ENCODE data around the gene SMPDL3B.

SMPDL3B gene

DNA sequence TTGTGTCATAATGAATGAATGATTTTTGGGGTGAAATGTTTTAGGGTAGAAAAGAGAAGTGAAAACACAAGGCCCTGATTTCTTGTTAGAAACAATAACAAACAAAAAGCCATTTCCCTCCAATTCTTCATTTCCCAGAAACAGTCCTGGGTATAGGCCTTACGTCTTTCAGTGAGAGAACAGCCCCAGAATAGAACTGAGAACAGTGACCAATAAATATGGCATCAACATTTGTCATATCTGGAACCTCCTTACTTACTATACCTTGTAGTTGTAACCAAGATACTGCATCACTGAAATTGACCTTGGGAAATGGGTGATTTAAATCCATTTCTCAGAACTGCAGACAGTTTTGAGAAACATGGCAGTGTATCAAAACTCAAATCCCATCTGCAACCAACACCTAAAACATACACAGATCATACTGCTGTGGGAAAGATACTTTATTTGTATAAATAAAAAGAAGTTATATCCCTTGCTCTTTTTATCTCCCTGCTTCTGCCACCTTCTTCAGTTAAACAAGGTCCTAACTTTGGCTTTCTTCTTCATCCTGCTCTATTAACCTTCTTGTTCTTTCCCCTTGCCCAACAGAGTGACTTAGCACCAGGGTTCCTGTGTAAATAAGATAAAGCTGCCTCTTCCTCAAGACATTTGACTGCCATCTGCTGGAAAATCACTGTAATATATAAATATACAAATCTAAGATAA lies 44.5 kb downstream of the SMPDL3B start:
- TF ChIP-seq, protein P1, sequence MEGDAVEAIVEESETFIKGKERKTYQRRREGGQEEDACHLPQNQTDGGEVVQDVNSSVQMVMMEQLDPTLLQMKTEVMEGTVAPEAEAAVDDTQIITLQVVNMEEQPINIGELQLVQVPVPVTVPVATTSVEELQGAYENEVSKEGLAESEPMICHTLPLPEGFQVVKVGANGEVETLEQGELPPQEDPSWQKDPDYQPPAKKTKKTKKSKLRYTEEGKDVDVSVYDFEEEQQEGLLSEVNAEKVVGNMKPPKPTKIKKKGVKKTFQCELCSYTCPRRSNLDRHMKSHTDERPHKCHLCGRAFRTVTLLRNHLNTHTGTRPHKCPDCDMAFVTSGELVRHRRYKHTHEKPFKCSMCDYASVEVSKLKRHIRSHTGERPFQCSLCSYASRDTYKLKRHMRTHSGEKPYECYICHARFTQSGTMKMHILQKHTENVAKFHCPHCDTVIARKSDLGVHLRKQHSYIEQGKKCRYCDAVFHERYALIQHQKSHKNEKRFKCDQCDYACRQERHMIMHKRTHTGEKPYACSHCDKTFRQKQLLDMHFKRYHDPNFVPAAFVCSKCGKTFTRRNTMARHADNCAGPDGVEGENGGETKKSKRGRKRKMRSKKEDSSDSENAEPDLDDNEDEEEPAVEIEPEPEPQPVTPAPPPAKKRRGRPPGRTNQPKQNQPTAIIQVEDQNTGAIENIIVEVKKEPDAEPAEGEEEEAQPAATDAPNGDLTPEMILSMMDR (IDR thresholded peaks at IDR 0.05; ENCODE audit: low read depth, low read length, missing control alignments), result peak; percentile 40
- H3K4me3 ChIP-seq (ENCODE audit: low read depth, low read length), result no peak overlapping the region
- no peak for DNase-seq (ENCODE audit: low read depth)

DNA sequence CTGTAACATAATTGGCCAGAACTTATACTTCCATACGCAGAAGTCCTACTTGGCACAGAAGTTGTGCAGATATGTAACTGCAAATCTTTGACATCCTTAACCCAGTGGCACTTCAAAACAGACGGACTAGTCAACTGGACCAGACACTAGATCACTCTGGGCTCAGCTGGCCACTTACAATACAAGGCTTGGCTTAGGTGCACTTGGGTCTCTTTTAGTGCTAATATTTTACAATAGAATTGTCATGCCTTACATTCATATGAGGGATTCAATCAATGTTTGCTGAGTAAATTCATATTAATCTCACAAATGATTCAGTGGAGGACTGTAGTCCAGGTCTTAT lies 45.0 kb downstream of the SMPDL3B start:
- no peak overlapping the region for H3K4me3 ChIP-seq (ENCODE audit: low read depth, low read length)
- no peak for DNase-seq (ENCODE audit: low read depth)
- TF ChIP-seq, protein P1 (IDR thresholded peaks at IDR 0.05; ENCODE audit: low read depth, low read length, missing control alignments), result no peak

DNA sequence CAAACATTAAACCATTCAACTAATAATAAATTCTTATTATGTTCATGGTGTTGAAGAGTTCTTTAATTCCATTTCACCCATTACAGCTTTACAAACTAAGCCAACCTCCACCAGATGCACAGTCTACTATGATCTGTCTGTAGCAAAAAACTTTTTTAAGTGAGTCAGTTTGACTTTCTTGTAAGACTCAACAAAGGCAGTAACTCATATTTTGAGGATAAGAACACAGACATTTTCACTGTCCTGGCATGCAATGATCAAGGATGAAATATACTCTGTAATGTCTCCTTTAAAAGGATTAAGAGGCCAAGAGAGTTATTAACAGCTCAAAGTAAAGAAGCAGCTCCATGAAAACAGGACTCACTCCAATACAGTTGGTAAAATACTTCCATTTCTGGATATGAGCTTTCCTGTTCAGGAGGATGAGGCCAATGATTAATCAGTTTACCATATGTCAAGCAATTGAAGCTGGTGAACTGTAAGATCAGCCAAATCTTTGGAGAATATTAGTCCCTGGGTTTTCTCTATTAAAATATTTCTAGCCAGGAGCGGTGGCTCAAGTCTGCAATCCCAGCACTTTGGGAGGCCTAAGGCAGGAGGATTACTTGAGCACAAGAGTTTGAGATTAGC lies 45.5 kb downstream of the SMPDL3B start:
- no peak overlapping the region for H3K4me3 ChIP-seq (ENCODE audit: low read depth, low read length)
- no peak for DNase-seq (ENCODE audit: low read depth)
- TF ChIP-seq, protein P1 (IDR thresholded peaks at IDR 0.05; ENCODE audit: low read depth, low read length, missing control alignments), result no peak

DNA sequence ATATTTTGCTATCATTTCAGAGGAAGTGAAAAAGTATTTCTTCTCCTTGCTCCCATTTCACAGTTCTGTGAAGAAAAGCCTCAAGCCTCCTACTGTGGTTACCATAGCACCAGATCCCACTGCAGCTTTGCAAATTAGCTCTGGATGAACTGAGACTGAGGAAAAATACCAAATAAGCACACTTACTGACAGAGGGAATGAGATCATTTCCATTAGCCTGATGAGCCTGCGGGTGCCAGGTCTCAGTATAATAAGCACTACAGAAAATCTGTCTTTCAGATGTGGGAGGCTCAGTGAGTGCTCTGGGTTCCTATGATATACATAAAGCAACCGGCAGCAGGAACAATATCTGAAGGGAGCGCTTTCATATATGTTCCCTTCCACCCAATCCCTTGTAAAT lies 46.3 kb downstream of the SMPDL3B start:
- no peak for DNase-seq (ENCODE audit: low read depth)
- TF ChIP-seq, protein P1 (IDR thresholded peaks at IDR 0.05; ENCODE audit: low read depth, low read length, missing control alignments), result no peak
- no peak overlapping the region for H3K4me3 ChIP-seq (ENCODE audit: low read depth, low read length)

DNA sequence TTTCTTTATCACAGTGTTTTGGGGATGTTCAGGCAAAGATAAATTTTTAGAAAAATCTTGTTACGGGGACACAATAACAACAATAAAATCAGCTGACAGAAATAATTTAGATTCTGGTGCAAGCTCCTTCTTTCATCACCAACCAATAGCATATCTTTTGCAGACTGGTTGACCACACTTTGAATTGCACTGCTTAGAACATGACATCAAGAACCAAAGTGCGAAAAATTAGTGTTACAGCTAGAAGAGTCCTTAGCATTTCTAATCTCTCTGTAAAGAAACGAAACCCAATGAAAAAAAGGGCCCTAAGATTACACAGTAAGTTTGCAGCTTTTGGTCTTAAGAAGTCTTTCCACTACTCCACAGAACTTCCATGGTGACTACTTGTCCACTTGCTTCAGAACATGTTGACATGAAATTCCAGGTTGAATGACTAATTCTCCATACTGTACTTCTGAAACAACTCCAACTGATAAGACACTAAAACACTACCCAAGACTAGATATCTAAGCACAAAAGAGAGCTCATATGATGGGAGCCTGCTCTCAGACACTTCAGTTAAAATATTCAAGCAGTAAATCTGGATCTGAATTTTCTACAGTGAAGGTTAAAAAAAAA lies 56.2 kb downstream of the SMPDL3B start:
- no peak for DNase-seq (ENCODE audit: low read depth)
- TF ChIP-seq, protein P1 (IDR thresholded peaks at IDR 0.05; ENCODE audit: low read depth, low read length, missing control alignments), result no peak
- no peak overlapping the region for H3K4me3 ChIP-seq (ENCODE audit: low read depth, low read length)

DNA sequence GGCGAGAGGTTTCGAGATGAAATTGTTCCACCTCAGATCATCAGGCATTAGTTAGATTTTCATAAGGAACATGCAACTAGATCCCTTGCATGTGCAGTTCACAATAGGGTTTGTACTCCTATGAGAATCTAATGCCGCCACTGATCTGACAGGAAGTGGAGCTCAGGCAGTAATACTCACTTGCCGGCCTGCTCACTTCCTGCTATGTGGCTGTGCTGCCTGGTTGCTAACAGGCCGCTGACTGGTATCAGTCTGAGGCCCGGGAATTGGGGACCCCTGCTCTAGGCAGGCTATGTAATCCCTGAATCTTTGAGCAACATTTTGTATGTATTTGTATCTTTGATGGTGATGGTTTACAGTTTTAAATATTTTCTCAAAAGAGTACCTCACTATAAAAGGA lies 57.5 kb downstream of the SMPDL3B start:
- TF ChIP-seq, protein P1 (IDR thresholded peaks at IDR 0.05; ENCODE audit: low read depth, low read length, missing control alignments), result no peak

More for the DNA sequence above, 57.5 kb downstream of the SMPDL3B start:
- DNase-seq (ENCODE audit: low read depth), result no peak
- H3K4me3 ChIP-seq (ENCODE audit: low read depth, low read length), result no peak overlapping the region

All from GM12864 (cell line).